Erythroblast (primary cell): Measurements from ENCODE around the gene ALDH1B1.

Experiments
- GATA1 ChIP-seq: IDR thresholded peaks from 2 replicates; pipeline ENCODE4 v1.6.1; 2011; ENCODE audit warnings: low read depth, mild to moderate bottlenecking, control low read depth, low read length, moderate library complexity
- POLR2A ChIP-seq: IDR thresholded peaks from 2 replicates; pipeline ENCODE4 v1.6.1; 2011; ENCODE audit warnings: mild to moderate bottlenecking, low read length

GRCh38 chr9:38352530-38353328 lies 39.8 kb upstream of the ALDH1B1 start:
- TF ChIP-seq POLR2A (no peak), GATA1 (no peak)
